ENCODE results near the gene CHN1. TPM values are rescaled to one million over a fixed set of nuclear protein-coding genes. Genes with fewer than 3 reads are reported as not detected.

Gene CHN1
- total and polyA plus RNA-seq, 2 of the 8 experiments (the other 6 are each of a cell fraction or from before 2014, with no cell fraction given), result 54.0 to 65.7 TPM

DNA sequence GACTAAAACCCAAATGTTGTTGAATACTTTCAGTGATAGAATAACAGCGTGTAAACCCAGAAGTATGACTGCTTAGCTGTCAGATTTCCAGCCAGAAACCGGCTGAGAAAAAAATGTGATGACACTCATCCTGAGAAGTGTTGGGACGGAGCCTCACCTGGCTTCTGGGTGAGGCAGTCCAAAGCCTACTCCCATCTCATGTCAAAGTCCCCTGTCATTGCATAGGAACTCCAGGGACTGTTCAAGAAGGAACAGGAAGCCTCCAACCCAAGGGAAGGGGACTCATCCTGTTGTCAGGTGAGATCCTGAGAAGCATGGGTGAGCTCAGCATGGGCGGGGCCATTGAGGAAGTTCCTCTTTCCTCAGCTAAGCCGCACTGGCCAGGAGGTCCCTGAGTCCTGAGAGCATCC, 229.6 kb downstream of the CHN1 start (continued):
- TF ChIP-seq BCL11A (IDR thresholded peaks at IDR 0.05; ENCODE audit: low read depth in 2 of 2, low read length in 2 of 2) (no peak), SP4 (IDR thresholded peaks at IDR 0.05; ENCODE audit: low read length) (no peak), TEAD4 (IDR thresholded peaks at IDR 0.05; ENCODE audit: low read depth, low read length) (no peak), SAP30 (IDR thresholded peaks at IDR 0.05; ENCODE audit: insufficient read depth, insufficient replicate concordance, low read length) (no peak)

All from H1 (cell line).